Nephron (organoid): ENCODE data around the gene C19orf53.

Experiments used
- H3K27ac Mint-ChIP-seq, 3 experiments: 2 replicates each; pipeline ENCODE4 v1.8.0; 2020; ENCODE audit warnings: mixed read lengths in 3 of 3, mild to moderate bottlenecking in 2 of 3, moderate library complexity in 1 of 3
- H3K27me3 Mint-ChIP-seq: 2 replicates; pipeline ENCODE4 v1.8.0; 2021; ENCODE audit warnings: low read depth, mild to moderate bottlenecking, moderate library complexity, mixed read lengths
- H3K36me3 Mint-ChIP-seq: 2 replicates; pipeline ENCODE4 v1.8.0; 2020; ENCODE audit warnings: low read depth, mixed read lengths
- H3K4me1 Mint-ChIP-seq: 2 replicates; pipeline ENCODE4 v1.8.0; 2020; ENCODE audit warnings: mixed read lengths
- H3K4me3 Mint-ChIP-seq, 3 experiments: 2 replicates each; pipeline ENCODE4 v1.8.0; 2020; ENCODE audit warnings: mild to moderate bottlenecking in 3 of 3, mixed read lengths in 3 of 3, moderate library complexity in 2 of 3
- H3K9me3 Mint-ChIP-seq: 2 replicates; pipeline ENCODE4 v1.8.0; 2020; ENCODE audit warnings: mixed read lengths
- CTCF ChIP-seq, 3 experiments: fragments of 200-600 bp; sonication (generic); IDR thresholded peaks; one replicate each; pipeline ENCODE4 v1.5.0; 2021; ENCODE audit warnings: antibody characterized with exemption in 3 of 3; ENCODE audit not compliant: unreplicated experiment in 3 of 3

C19orf53 gene

DNA sequence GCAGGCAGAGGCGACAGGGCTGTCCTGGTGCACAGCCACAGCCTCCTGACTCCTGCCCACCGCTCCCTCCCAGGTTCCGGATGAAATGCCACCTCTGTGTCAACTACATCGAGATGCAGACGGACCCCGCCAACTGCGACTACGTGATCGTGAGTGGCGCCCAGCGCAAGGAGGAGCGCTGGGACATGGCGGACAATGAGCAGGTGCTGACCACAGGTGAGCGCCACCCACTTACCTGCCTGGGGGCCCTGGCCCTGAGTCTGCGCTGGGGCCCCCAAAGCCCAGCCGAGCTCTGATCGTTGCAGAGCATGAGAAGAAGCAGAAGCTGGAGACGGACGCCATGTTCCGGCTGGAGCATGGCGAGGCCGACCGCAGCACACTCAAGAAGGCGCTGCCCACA lies 15.5 kb upstream of the C19orf53 start:
- H3K27me3 Mint-ChIP-seq: no peaks in the 10 kb centered on the region
- H3K4me3 Mint-ChIP-seq: no peak overlapping the region
- no peak overlapping the region for H3K27ac Mint-ChIP-seq
- no peaks in the 10 kb centered on the region for H3K4me1 Mint-ChIP-seq
- H3K9me3 Mint-ChIP-seq: no peaks in the 10 kb centered on the region
- TF ChIP-seq CTCF (IDR thresholded peaks at IDR 0.05; ENCODE audit: unreplicated experiment in 3 of 3): no peak
- H3K36me3 Mint-ChIP-seq: peaks cover 64% of the 10 kb centered on the region

- Mint-ChIP-seq H3K27me3 (no peaks in the 10 kb centered on the region), H3K36me3 (peaks cover 52% of the 10 kb centered on the region), H3K9me3 (no peaks in the 10 kb centered on the region), H3K4me1 (peaks cover 7% of the 10 kb centered on the region), H3K27ac (no peak overlapping the region), H3K4me3 (no peak overlapping the region)
- no peak for TF ChIP-seq CTCF (IDR thresholded peaks at IDR 0.05; ENCODE audit: unreplicated experiment in 3 of 3)
Observed at GRCh38 chr19:13761423-13761822, 12.8 kb upstream of the C19orf53 start.

GRCh38 chr19:13762635-13763235 lies 11.5 kb upstream of the C19orf53 start:
- H3K27me3 Mint-ChIP-seq: no peaks in the 10 kb centered on the region
- TF ChIP-seq CTCF (IDR thresholded peaks at IDR 0.05; ENCODE audit: unreplicated experiment in 3 of 3): no peak
- H3K36me3 Mint-ChIP-seq: peaks cover 42% of the 10 kb centered on the region
- H3K9me3 Mint-ChIP-seq: no peaks in the 10 kb centered on the region
- H3K27ac Mint-ChIP-seq: no peak overlapping the region
- peak overlapping the region in 1 of 3 experiments; percentile 81 for H3K4me3 Mint-ChIP-seq
- peaks cover 7% of the 10 kb centered on the region for H3K4me1 Mint-ChIP-seq

DNA sequence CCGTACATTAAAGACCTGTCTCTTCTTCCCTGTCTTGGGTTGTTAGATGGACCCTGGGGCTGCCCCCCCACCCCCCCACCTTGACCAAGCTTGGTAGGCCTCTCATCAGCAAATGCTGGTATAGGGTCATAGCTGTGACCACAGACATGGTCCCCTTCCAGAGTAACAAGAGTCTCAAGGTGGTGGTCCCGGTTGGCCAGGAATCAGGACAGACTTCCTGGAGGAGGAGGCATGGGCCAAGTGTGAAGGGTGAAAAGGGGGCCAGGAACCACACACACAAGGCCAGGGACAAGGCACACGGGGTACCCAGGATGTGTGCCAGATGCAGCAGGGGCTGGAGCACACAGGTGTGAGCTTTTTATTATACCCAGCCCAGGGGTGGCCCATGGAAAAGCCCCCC lies 11.0 kb upstream of the C19orf53 start:
- peaks cover 37% of the 10 kb centered on the region for H3K36me3 Mint-ChIP-seq
- peaks cover 7% of the 10 kb centered on the region for H3K4me1 Mint-ChIP-seq
- no peaks in the 10 kb centered on the region for H3K27me3 Mint-ChIP-seq
- no peak for TF ChIP-seq CTCF (IDR thresholded peaks at IDR 0.05; ENCODE audit: unreplicated experiment in 3 of 3)
- H3K9me3 Mint-ChIP-seq: no peaks in the 10 kb centered on the region
- H3K4me3 Mint-ChIP-seq: peak overlapping the region; percentile 79
- no peak overlapping the region for H3K27ac Mint-ChIP-seq

DNA sequence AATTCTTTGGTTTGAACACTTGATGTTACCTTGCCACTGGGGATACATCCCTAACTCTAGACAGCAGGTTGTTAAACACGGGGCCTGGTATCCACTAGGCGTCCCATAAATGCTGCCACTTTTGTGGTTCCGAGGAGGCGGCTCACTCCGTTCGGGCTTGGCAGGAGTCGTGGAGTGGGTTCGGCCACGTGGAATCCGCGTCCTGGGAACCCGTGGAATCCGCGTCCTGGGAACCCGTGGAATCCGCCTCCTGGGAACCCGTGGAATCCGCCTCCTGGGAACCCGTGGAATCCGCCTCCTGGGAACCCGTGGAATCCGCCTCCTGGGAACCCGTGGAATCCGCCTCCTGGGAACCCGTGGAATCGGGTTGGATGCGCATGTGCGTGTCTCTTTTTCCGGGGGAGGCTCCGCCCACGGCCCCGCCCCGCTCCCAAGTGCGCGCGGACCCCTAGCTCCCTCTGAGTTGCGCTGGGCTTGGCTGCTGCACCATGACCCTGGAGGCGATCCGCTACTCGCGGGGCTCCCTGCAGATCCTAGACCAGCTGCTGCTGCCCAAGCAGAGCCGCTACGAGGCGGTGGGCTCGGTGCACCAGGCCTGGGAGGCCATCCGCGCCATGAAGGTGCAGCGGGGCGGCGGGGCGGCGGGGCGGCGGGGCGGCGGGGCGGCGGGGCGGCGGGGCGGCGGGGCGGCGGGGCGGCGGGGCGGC lies 10.0 kb upstream of the C19orf53 start, which contains the start of gene MRI1:
Gene MRI1, plus strand, starts transcription at position 422 of the 707 bp plus-strand sequence. Its CDS starts 67 bp downstream, at position 489.
- H3K27ac Mint-ChIP-seq: peak within 1 kb of the TSS in 2 of 3 experiments; percentile 27 to 44
- peaks cover 7% of the 10 kb centered on the region for H3K4me1 Mint-ChIP-seq
- H3K4me3 Mint-ChIP-seq: peak within 1 kb of the TSS; percentile 88 to 91 (median 89)
- no peaks in the 10 kb centered on the region for H3K9me3 Mint-ChIP-seq
- no peak for TF ChIP-seq CTCF (IDR thresholded peaks at IDR 0.05; ENCODE audit: unreplicated experiment in 3 of 3)
- H3K36me3 Mint-ChIP-seq: peaks cover 32% of the 10 kb centered on the region
- H3K27me3 Mint-ChIP-seq: no peaks in the 10 kb centered on the region
